Activated CD8-positive, alpha-beta memory T cell treated with anti-CD3 and anti-CD28 coated beads, Interleukin-2, amount 50 U/mL, for 24 hours (primary cell): ENCODE measurements around the gene ITPR3.

ENCODE experiments used
- DNase-seq: peaks from one replicate; pipeline ENCODE4 v3.0.0-alpha.2; 2020; ENCODE audit errors: extremely low read depth

Gene ITPR3

GRCh38 chr6:33737267-33738026 lies 116.3 kb downstream of the ITPR3 start:
- DNase-seq, result no peak

GRCh38 chr6:33738153-33738552 lies 117.0 kb downstream of the ITPR3 start:
- DNase-seq, result no peak

GRCh38 chr6:33738879-33739278 lies 117.8 kb downstream of the ITPR3 start:
- no peak for DNase-seq

- DNase-seq, result no peak
Observed at GRCh38 chr6:33739571-33739970, 118.4 kb downstream of the ITPR3 start.

GRCh38 chr6:33740204-33740608 lies 119.1 kb downstream of the ITPR3 start:
- DNase-seq, result no peak

- DNase-seq, result no peak
Observed at GRCh38 chr6:33740794-33741193, 119.7 kb downstream of the ITPR3 start.

- no peak for DNase-seq
Observed at GRCh38 chr6:33742092-33742491, 121.0 kb downstream of the ITPR3 start.

GRCh38 chr6:33742837-33743236 lies 121.7 kb downstream of the ITPR3 start:
- no peak for DNase-seq

GRCh38 chr6:33744001-33744848 lies 123.1 kb downstream of the ITPR3 start:
- peak; percentile 50 for DNase-seq

- DNase-seq, result no peak
Observed at GRCh38 chr6:33744895-33745546, 123.9 kb downstream of the ITPR3 start.

GRCh38 chr6:33745548-33745947 lies 124.4 kb downstream of the ITPR3 start:
- DNase-seq, result no peak
